HG03521 (cell line): Measurements from ENCODE around the gene MRPL19.

Source experiments
- ATAC-seq: cut with Tn5 transposase; IDR thresholded peaks from one replicate; pipeline ENCODE4 v1.9.1; 2021; ENCODE audit warnings: mild to moderate bottlenecking, moderate library complexity; ENCODE audit not compliant: unreplicated experiment

MRPL19 gene

GRCh38 chr2:75646583-75647425 lies at the start of gene MRPL19:
Gene MRPL19 (plus strand): TSS chr2:75646783. CDS start chr2:75646808, 25 bp downstream.
- ATAC-seq, result peak; percentile 92

GRCh38 chr2:75596784-75597183 lies 49.8 kb upstream of the MRPL19 start:
- ATAC-seq, result no peak

- ATAC-seq, result no peak
These were observed 48.6 kb upstream of the MRPL19 start for GRCh38 chr2:75597949-75598348.

GRCh38 chr2:75598589-75599155 lies 47.9 kb upstream of the MRPL19 start:
- no peak for ATAC-seq

GRCh38 chr2:75600461-75601011 lies 46.0 kb upstream of the MRPL19 start:
- ATAC-seq, result no peak

GRCh38 chr2:75602724-75603342 lies 43.8 kb upstream of the MRPL19 start:
- ATAC-seq, result no peak

- no peak for ATAC-seq
These were observed 43.1 kb upstream of the MRPL19 start for GRCh38 chr2:75603477-75603876.

GRCh38 chr2:75604484-75604883 lies 42.1 kb upstream of the MRPL19 start:
- no peak for ATAC-seq

GRCh38 chr2:75605770-75606529 lies 40.6 kb upstream of the MRPL19 start:
- ATAC-seq, result no peak

GRCh38 chr2:75606761-75607399 lies 39.7 kb upstream of the MRPL19 start:
- no peak for ATAC-seq

GRCh38 chr2:75607400-75607798 lies 39.2 kb upstream of the MRPL19 start:
- ATAC-seq, result no peak

GRCh38 chr2:75607988-75608683 lies 38.4 kb upstream of the MRPL19 start:
- no peak for ATAC-seq

GRCh38 chr2:75608684-75609333 lies 37.8 kb upstream of the MRPL19 start:
- peak; percentile 65 for ATAC-seq

GRCh38 chr2:75609334-75609689 lies 37.3 kb upstream of the MRPL19 start:
- ATAC-seq, result no peak

GRCh38 chr2:75609937-75610508 lies 36.6 kb upstream of the MRPL19 start:
- no peak for ATAC-seq

GRCh38 chr2:75610671-75611070 lies 35.9 kb upstream of the MRPL19 start:
- no peak for ATAC-seq

- no peak for ATAC-seq
These were observed 34.3 kb upstream of the MRPL19 start for GRCh38 chr2:75612108-75612861.

GRCh38 chr2:75612862-75613243 lies 33.7 kb upstream of the MRPL19 start:
- no peak for ATAC-seq
